ENCODE measurements around the gene PNMA8C.
"Not testable (repeated sequence)": the region's sequence is repeated elsewhere in the genome, so short reads cannot be mapped to it uniquely, and the experiment has no call there.

Gene PNMA8C

GRCh38 chr19:46378268-46378667 lies 50.5 kb downstream of the PNMA8C start:
- Histone ChIP-seq H2AFZ (ENCODE audit: low read depth, low read length) (no peak overlapping the region), H3K9me3 (ENCODE audit: insufficient read depth, low read length, severe bottlenecking) (no peaks in the 10 kb centered on the region), H3K4me2 (ENCODE audit: insufficient read depth, low read length) (no peak overlapping the region), H3K36me3 (ENCODE audit: insufficient read depth, low read length) (peaks cover 98% of the 10 kb centered on the region), H3K4me1 (ENCODE audit: insufficient read depth, low read length) (0 out of 2 replicates have a peak, but pooled peaks cover 6% of the 10 kb centered on the region), H3K9ac (ENCODE audit: low read depth, low read length) (no peak overlapping the region), H3K27me3 (ENCODE audit: insufficient read depth, low read length, poor library complexity) (no peaks in the 10 kb centered on the region), H3K79me2 (ENCODE audit: insufficient read depth, low read length) (peaks cover 11% of the 10 kb centered on the region; the same call in 1 of the 2 replicates), H4K20me1 (ENCODE audit: insufficient read depth, low read length) (peaks cover 32% of the 10 kb centered on the region), H3K27ac (ENCODE audit: low read length) (no peak overlapping the region), H3K4me3 (ENCODE audit: low read depth in 1 of 2, low read length in 2 of 2) (no peak overlapping the region)
- ATAC-seq (ENCODE audit: insufficient read depth, low read depth) (no peak), DNase-seq (no peak)
- TF ChIP-seq EZH2 (IDR thresholded peaks at IDR 0.05; ENCODE audit: borderline replicate concordance, low read depth, low read length, severe bottlenecking): no peak
- TF ChIP-seq, protein P1, sequence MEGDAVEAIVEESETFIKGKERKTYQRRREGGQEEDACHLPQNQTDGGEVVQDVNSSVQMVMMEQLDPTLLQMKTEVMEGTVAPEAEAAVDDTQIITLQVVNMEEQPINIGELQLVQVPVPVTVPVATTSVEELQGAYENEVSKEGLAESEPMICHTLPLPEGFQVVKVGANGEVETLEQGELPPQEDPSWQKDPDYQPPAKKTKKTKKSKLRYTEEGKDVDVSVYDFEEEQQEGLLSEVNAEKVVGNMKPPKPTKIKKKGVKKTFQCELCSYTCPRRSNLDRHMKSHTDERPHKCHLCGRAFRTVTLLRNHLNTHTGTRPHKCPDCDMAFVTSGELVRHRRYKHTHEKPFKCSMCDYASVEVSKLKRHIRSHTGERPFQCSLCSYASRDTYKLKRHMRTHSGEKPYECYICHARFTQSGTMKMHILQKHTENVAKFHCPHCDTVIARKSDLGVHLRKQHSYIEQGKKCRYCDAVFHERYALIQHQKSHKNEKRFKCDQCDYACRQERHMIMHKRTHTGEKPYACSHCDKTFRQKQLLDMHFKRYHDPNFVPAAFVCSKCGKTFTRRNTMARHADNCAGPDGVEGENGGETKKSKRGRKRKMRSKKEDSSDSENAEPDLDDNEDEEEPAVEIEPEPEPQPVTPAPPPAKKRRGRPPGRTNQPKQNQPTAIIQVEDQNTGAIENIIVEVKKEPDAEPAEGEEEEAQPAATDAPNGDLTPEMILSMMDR (IDR thresholded peaks at IDR 0.05; ENCODE audit: borderline replicate concordance, extremely low read depth, low read length, poor library complexity, severe bottlenecking): no peak

DNA sequence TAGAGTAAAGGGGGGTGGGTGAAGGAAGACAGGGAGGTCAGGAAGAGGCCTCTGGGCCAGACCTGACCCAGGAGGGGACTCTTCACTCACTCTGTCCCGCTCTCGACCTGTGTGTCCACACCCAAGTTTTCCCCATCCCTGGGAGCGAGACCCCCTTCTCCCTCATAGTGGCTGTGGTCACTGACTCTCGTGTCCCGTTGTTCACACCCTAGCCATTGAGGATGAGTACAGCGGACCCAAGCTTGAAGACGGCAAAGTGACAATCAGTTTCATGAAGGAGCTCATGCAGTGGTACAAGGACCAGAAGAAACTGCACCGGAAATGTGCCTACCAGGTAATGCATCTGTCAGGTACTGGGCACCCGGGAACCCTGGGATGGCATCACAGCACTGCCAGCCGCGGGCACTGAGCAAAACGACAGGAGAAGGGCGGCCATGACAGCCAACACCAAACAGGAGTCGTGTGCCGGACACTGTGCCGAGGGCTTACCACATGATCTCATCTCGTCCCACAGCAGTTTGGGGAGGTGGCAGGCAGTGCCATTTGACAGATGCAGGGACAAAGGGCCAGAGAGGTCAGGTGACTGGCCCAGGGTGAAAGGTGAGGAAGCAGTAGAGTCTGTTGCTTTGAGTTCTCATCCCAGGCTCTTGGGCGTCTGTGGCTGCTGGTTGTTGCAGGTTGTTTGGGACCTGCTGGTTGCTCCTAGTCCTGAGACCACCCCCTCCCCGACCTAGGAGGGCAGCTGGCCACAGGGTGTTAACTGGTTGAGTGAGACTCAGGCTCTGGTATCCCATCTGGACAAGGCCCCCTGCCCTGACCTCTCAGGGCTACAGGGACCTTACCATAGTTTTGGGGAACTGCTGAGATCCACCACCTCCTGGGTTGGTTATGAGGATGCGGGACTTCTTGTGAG lies 52.2 kb downstream of the PNMA8C start:
- TF ChIP-seq, protein P1 (IDR thresholded peaks at IDR 0.05; ENCODE audit: borderline replicate concordance, extremely low read depth, low read length, poor library complexity, severe bottlenecking): no peak
- TF ChIP-seq EZH2 (IDR thresholded peaks at IDR 0.05; ENCODE audit: borderline replicate concordance, low read depth, low read length, severe bottlenecking): no peak
- no peak overlapping the region for H2AFZ ChIP-seq (ENCODE audit: low read depth, low read length)
- H3K9me3 ChIP-seq (ENCODE audit: insufficient read depth, low read length, severe bottlenecking): no peaks in the 10 kb centered on the region
- H3K27me3 ChIP-seq (ENCODE audit: insufficient read depth, low read length, poor library complexity): no peaks in the 10 kb centered on the region
- H3K9ac ChIP-seq (ENCODE audit: low read depth, low read length): no peak overlapping the region
- 0 out of 2 replicates have a peak, but pooled peaks cover 6% of the 10 kb centered on the region for H3K4me1 ChIP-seq (ENCODE audit: insufficient read depth, low read length)
- H3K79me2 ChIP-seq (ENCODE audit: insufficient read depth, low read length): peaks cover 28% of the 10 kb centered on the region
- no peak overlapping the region for H3K4me3 ChIP-seq (ENCODE audit: low read depth in 1 of 2, low read length in 2 of 2)
- no peak for DNase-seq
- ATAC-seq (ENCODE audit: insufficient read depth, low read depth): no peak
- H4K20me1 ChIP-seq (ENCODE audit: insufficient read depth, low read length): peaks cover 50% of the 10 kb centered on the region
- H3K27ac ChIP-seq (ENCODE audit: low read length): no peak overlapping the region
- H3K4me2 ChIP-seq (ENCODE audit: insufficient read depth, low read length): no peak overlapping the region
- H3K36me3 ChIP-seq (ENCODE audit: insufficient read depth, low read length): peaks cover 92% of the 10 kb centered on the region

- H3K36me3 ChIP-seq (ENCODE audit: insufficient read depth, low read length): peaks cover 91% of the 10 kb centered on the region
- H3K27ac ChIP-seq (ENCODE audit: low read length); ATAC-seq (ENCODE audit: insufficient read depth, low read depth); H3K9ac ChIP-seq (ENCODE audit: low read depth, low read length); H3K4me1 ChIP-seq (ENCODE audit: insufficient read depth, low read length); H3K9me3 ChIP-seq (ENCODE audit: insufficient read depth, low read length, severe bottlenecking); DNase-seq; H3K27me3 ChIP-seq (ENCODE audit: insufficient read depth, low read length, poor library complexity); H3K4me2 ChIP-seq (ENCODE audit: insufficient read depth, low read length); H3K4me3 ChIP-seq (ENCODE audit: low read depth in 1 of 2, low read length in 2 of 2); H2AFZ ChIP-seq (ENCODE audit: low read depth, low read length): not testable (repeated sequence)
- peaks cover 36% of the 10 kb centered on the region for H3K79me2 ChIP-seq (ENCODE audit: insufficient read depth, low read length)
- H4K20me1 ChIP-seq (ENCODE audit: insufficient read depth, low read length): peaks cover 54% of the 10 kb centered on the region
These were observed 53.2 kb downstream of the PNMA8C start for GRCh38 chr19:46375476-46376067.

All from DND-41 (cell line).